H1 (cell line): ENCODE measurements around the gene DOCK9. TPM values are rescaled to one million over a fixed set of nuclear protein-coding genes. Genes with fewer than 3 reads are reported as not detected.

Experiments used
- CTCF ChIA-PET: fragments of 300-600 bp; sonication (Branson Sonifier 250); formaldehyde crosslinking; loops from one replicate; lab custom pipeline; 2021; ENCODE audit not compliant: partially characterized antibody; lab: Charles Lee
- POLR2A ChIA-PET: fragments of 300-600 bp; sonication (Branson Sonifier 250); formaldehyde crosslinking; loops from one replicate; lab custom pipeline; 2021; ENCODE audit warnings: inconsistent platforms; ENCODE audit not compliant: partially characterized antibody; lab: Charles Lee
- DNase-seq, 2 experiments: peaks; one replicate each; pipeline versions ENCODE4 v3.0.0 to v3.0.0-alpha.2; 2010 to 2022; ENCODE audit warnings: low spot score in 2 of 2, low read depth in 1 of 2, mixed read lengths in 1 of 2
- FAIRE-seq: peaks from 2 replicates; lab custom pipeline; 2011; peaks lifted over from hg19 to GRCh38; lab: Jason Lieb, UNC
- H2AFZ ChIP-seq: 2 replicates; pipeline ENCODE4 v1.8.1; 2012; ENCODE audit warnings: low read length, inconsistent platforms
- H2AK5ac ChIP-seq: 2 replicates; pipeline ENCODE4 v1.6.1; 2013; ENCODE audit warnings: low read depth, low read length
- H2BK120ac ChIP-seq: replicated peaks from 2 replicates; pipeline ENCODE3; 2013; ENCODE audit warnings: low read depth, low read length, inconsistent platforms
- H2BK12ac ChIP-seq: 2 replicates; pipeline ENCODE4 v1.6.1; 2013; ENCODE audit warnings: low read depth, low read length
- H2BK15ac ChIP-seq: 2 replicates; pipeline ENCODE4 v1.6.1; 2013; ENCODE audit warnings: low read length
- H2BK20ac ChIP-seq: 2 replicates; pipeline ENCODE4 v1.6.1; 2013; ENCODE audit warnings: low read length
- H2BK5ac ChIP-seq: 2 replicates; pipeline ENCODE4 v1.6.1; 2013; ENCODE audit warnings: low read depth, low read length
- H3K14ac ChIP-seq: 2 replicates; pipeline ENCODE4 v1.6.1; 2013; ENCODE audit warnings: inconsistent platforms; ENCODE audit not compliant: insufficient read length
- H3K18ac ChIP-seq: 2 replicates; pipeline ENCODE4 v1.6.1; 2013; ENCODE audit warnings: low read length; ENCODE audit errors: extremely low read depth
- H3K23ac ChIP-seq: 2 replicates; pipeline ENCODE4 v1.6.1; 2013; ENCODE audit warnings: inconsistent platforms; ENCODE audit not compliant: insufficient read length
- H3K23me2 ChIP-seq: 2 replicates; pipeline ENCODE4 v1.6.1; 2013; ENCODE audit warnings: low read depth, low read length
- H3K27ac ChIP-seq: 2 replicates; pipeline ENCODE4 v1.6.1; 2011; ENCODE audit warnings: low read depth, low read length, inconsistent platforms
- H3K27me3 ChIP-seq, 4 experiments: replicated peaks in 1 of 4; 1 replicate in 1 of 4; 2 replicates in 3 of 4; pipeline versions ENCODE4 v1.6.1 to v1.8.1; 2011 to 2013; ENCODE audit warnings: low read length in 3 of 4, mild to moderate bottlenecking in 3 of 4, inconsistent platforms in 2 of 4, mixed read lengths in 2 of 4, moderate library complexity in 1 of 4; ENCODE audit not compliant: control insufficient read depth in 3 of 4, insufficient read depth in 3 of 4; ENCODE audit errors: extremely low read depth in 1 of 4
- H3K36me3 ChIP-seq, 4 experiments: 2 replicates each; pipeline versions ENCODE4 v1.6.1 to v1.8.1; 2011 to 2013; ENCODE audit warnings: mild to moderate bottlenecking in 4 of 4, low read length in 3 of 4, moderate library complexity in 2 of 4, control low read depth in 1 of 4, inconsistent platforms in 1 of 4; ENCODE audit not compliant: insufficient read depth in 4 of 4, control insufficient read depth in 2 of 4
- H3K4ac ChIP-seq: replicated peaks from 2 replicates; pipeline ENCODE3; 2013; ENCODE audit warnings: low read length, low read depth, mixed read lengths, inconsistent platforms; ENCODE audit not compliant: insufficient read length
- H3K4me1 ChIP-seq, 4 experiments: replicated peaks in 1 of 4; 1 replicate in 1 of 4; 2 replicates in 3 of 4; pipeline versions ENCODE4 v1.6.1 to v1.8.1; 2011 to 2013; ENCODE audit warnings: low read length in 3 of 4, inconsistent platforms in 2 of 4, mixed read lengths in 1 of 4; ENCODE audit not compliant: insufficient read depth in 4 of 4, control insufficient read depth in 3 of 4
- H3K4me2 ChIP-seq, 2 experiments: 2 replicates each; pipeline versions ENCODE4 v1.6.1 to v1.8.1; 2011 to 2013; ENCODE audit warnings: low read depth in 2 of 2, low read length in 2 of 2, control low read depth in 1 of 2, inconsistent platforms in 1 of 2, mild to moderate bottlenecking in 1 of 2; ENCODE audit not compliant: insufficient read depth in 1 of 2
- H3K4me3 ChIP-seq, 4 experiments: fragments of 200-600, 300-600 bp in 1 of 4; sonication (generic), shearing (Covaris generic), sonication (Bioruptor Twin) in 1 of 4; 2 replicates each; pipeline versions ENCODE4 v1.5.1 to v1.8.1; 2011 to 2016; ENCODE audit warnings: low read length in 4 of 4, low read depth in 3 of 4, control low read depth in 2 of 4, inconsistent platforms in 2 of 4, mild to moderate bottlenecking in 2 of 4, mixed read lengths in 1 of 4, moderate library complexity in 1 of 4; ENCODE audit not compliant: insufficient read depth in 2 of 4; ENCODE audit errors: extremely low read depth in 1 of 4
- H3K56ac ChIP-seq: replicated peaks from 2 replicates; pipeline ENCODE3; 2013; ENCODE audit warnings: low read depth, mild to moderate bottlenecking, mixed read lengths, low read length, inconsistent platforms; ENCODE audit not compliant: insufficient read length
- H3K79me1 ChIP-seq: 2 replicates; pipeline ENCODE4 v1.6.1; 2013; ENCODE audit warnings: low read depth, low read length, control low read depth
- H3K79me2 ChIP-seq, 2 experiments: 2 replicates each; pipeline versions ENCODE4 v1.6.1 to v1.8.1; 2012 to 2013; ENCODE audit warnings: low read length in 2 of 2, mild to moderate bottlenecking in 2 of 2, inconsistent platforms in 1 of 2; ENCODE audit not compliant: insufficient read depth in 2 of 2, control insufficient read depth in 1 of 2
- H3K9ac ChIP-seq, 4 experiments: replicated peaks in 1 of 4; 1 replicate in 1 of 4; 2 replicates in 3 of 4; pipeline versions ENCODE4 v1.6.1 to v1.8.1; 2011 to 2013; ENCODE audit warnings: low read depth in 3 of 4, low read length in 3 of 4, control low read depth in 2 of 4, mild to moderate bottlenecking in 2 of 4, moderate library complexity in 2 of 4, inconsistent platforms in 1 of 4; ENCODE audit errors: extremely low read depth in 1 of 4
- H3K9me3 ChIP-seq, 2 experiments: 2 replicates each; pipeline versions ENCODE4 v1.6.1 to v1.8.1; 2012 to 2013; ENCODE audit warnings: mild to moderate bottlenecking in 2 of 2, moderate library complexity in 2 of 2, control low read depth in 1 of 2, inconsistent platforms in 1 of 2, low read depth in 1 of 2, low read length in 1 of 2, mixed read lengths in 1 of 2; ENCODE audit not compliant: insufficient read depth in 2 of 2
- H4K20me1 ChIP-seq, 2 experiments: replicated peaks in 1 of 2; 2 replicates each; pipeline versions ENCODE3 to v1.8.1; 2011 to 2013; ENCODE audit warnings: inconsistent platforms in 2 of 2, low read length in 2 of 2, mild to moderate bottlenecking in 1 of 2; ENCODE audit not compliant: insufficient read depth in 2 of 2, control insufficient read depth in 1 of 2
- H4K5ac ChIP-seq: 2 replicates; pipeline ENCODE4 v1.6.1; 2013; ENCODE audit warnings: low read length, low read depth, mixed read lengths, inconsistent platforms; ENCODE audit not compliant: insufficient read length
- H4K8ac ChIP-seq: 2 replicates; pipeline ENCODE4 v1.8.0; 2013; ENCODE audit warnings: mild to moderate bottlenecking, moderate library complexity, low read length, inconsistent platforms; ENCODE audit not compliant: insufficient read depth; ENCODE audit errors: extremely low read depth
- H4K91ac ChIP-seq: replicated peaks from 2 replicates; pipeline ENCODE3; 2013; ENCODE audit warnings: low read length, mixed read lengths, inconsistent platforms; ENCODE audit not compliant: insufficient read length
- JUND ChIP-seq: IDR thresholded peaks from 2 replicates; pipeline ENCODE4 v1.6.1; 2011; ENCODE audit warnings: mild to moderate bottlenecking, improper control_type of control experiment, low read length
- WGBS, 2 experiments: shearing (Covaris generic) in 1 of 2; methylation state at CpG; one replicate each; pipeline versions ENCODE4 v1.1.6 to v1.1.7; 2013 to 2015; ENCODE audit warnings: low lambda C conversion rate in 2 of 2, mixed read lengths in 2 of 2, inconsistent platforms in 1 of 2, low coverage in 1 of 2, missing lambda C conversion rate in 1 of 2; ENCODE audit not compliant: insufficient replicate concordance in 2 of 2, insufficient coverage in 1 of 2, insufficient read length in 1 of 2; ENCODE audit errors: extremely low coverage in 1 of 2, missing lambda C conversion rate in 1 of 2; 5-methylcytosine and 5-hydroxymethylcytosine counted together
- polyA plus RNA-seq, 7 experiments: library from polyadenylated mRNA; depleted of rRNA in 3 of 7; stranded (reverse) in 5 of 7; unstranded in 2 of 7; fragments of >200 nt in 5 of 7; fragments of 200-250 nt in 2 of 7; gene quantifications; 1 replicate in 5 of 7; 2 replicates in 1 of 7; 4 replicates in 1 of 7; pipeline versions ENCODE4 v1.2.1 to v1.2.3, GENCODE V29; 2011 to 2013; ENCODE audit warnings: missing spikeins in 2 of 7, mixed read lengths in 2 of 7
- total RNA-seq: library from RNA; stranded (reverse); fragmentation: NEBNext Ultra II Directional; extraction: Animal tissue kit (Norgen Biotek cat#: 25700); gene quantifications from 2 replicates; pipeline ENCODE4 v1.2.1, GENCODE V29; 2021

DOCK9 gene
- total and polyA plus RNA-seq, 2 of the 8 experiments (the other 6 are each of a cell fraction or from before 2014, with no cell fraction given), result 21.6 to 31.5 TPM

DNA sequence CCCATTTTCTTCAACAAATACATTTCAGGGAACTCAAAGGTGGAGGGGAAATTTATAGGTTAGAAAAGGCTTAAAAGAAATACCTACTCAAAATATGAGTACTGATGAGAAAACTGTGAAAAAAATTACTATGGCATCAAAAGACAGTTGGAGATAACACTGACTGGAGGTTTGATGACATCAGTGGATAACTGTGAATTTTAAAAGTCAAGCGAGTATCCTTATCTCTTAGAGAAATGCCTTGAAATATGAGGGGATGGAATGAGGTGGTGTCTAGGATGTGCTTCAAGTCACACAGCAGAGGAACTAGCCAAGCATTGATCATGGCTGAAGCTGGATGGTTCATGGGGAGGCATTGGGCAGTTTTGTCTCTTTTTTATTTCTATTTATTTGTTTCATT is 198.2 kb downstream of the DOCK9 start:
- no peak overlapping the region for H3K4ac ChIP-seq
- 100% methylated on average over 1 of the region's 1 CpG; no CpG with 5 or more reads in 1 of the 2 experiments for WGBS, 2 experiments
- no peak overlapping the region for H3K27ac ChIP-seq
- no peak overlapping the region for H2BK5ac ChIP-seq
- no peaks in the 10 kb centered on the region for H3K36me3 ChIP-seq
- no peaks in the 10 kb centered on the region for H3K79me1 ChIP-seq
- no peak overlapping the region for H3K4me3 ChIP-seq
- no peak overlapping the region for H3K14ac ChIP-seq
- FAIRE-seq (no peak), DNase-seq (no peak)
- no peak overlapping the region for H3K9ac ChIP-seq
- H3K27me3 ChIP-seq, result no peaks in the 10 kb centered on the region
- H4K91ac ChIP-seq, result no peak overlapping the region
- no peak overlapping the region for H2BK15ac ChIP-seq
- no peak overlapping the region for H3K56ac ChIP-seq
- POLR2A ChIA-PET, result no interaction called here
- no peak overlapping the region for H3K23ac ChIP-seq
- no peak overlapping the region for H3K4me2 ChIP-seq
- no peak overlapping the region for H2AK5ac ChIP-seq
- H3K18ac ChIP-seq, result no peak overlapping the region
- H2BK12ac ChIP-seq, result no peak overlapping the region
- no peaks in the 10 kb centered on the region for H3K79me2 ChIP-seq
- no peak overlapping the region for H2BK120ac ChIP-seq
- H4K8ac ChIP-seq, result no peak overlapping the region
- no peaks in the 10 kb centered on the region; the same call in 1 of the 2 replicates for H3K23me2 ChIP-seq
- no peak overlapping the region for H2AFZ ChIP-seq
- no peaks in the 10 kb centered on the region for H3K9me3 ChIP-seq
- no peak overlapping the region for H2BK20ac ChIP-seq
- H3K4me1 ChIP-seq, result no peaks in the 10 kb centered on the region; a peak in 1 of 7 replicates
- CTCF ChIA-PET, result no interaction called here
- H4K20me1 ChIP-seq, result no peaks in the 10 kb centered on the region
- no peak for TF ChIP-seq JUND
- H4K5ac ChIP-seq, result no peak overlapping the region
